Measurements from ENCODE around the gene TJP3. TPM values are rescaled to one million over a fixed set of nuclear protein-coding genes. Genes with fewer than 3 reads are reported as not detected.

TJP3 gene
- polyA plus RNA-seq, 1 donor from 2014 or later: 0.15 TPM

DNA sequence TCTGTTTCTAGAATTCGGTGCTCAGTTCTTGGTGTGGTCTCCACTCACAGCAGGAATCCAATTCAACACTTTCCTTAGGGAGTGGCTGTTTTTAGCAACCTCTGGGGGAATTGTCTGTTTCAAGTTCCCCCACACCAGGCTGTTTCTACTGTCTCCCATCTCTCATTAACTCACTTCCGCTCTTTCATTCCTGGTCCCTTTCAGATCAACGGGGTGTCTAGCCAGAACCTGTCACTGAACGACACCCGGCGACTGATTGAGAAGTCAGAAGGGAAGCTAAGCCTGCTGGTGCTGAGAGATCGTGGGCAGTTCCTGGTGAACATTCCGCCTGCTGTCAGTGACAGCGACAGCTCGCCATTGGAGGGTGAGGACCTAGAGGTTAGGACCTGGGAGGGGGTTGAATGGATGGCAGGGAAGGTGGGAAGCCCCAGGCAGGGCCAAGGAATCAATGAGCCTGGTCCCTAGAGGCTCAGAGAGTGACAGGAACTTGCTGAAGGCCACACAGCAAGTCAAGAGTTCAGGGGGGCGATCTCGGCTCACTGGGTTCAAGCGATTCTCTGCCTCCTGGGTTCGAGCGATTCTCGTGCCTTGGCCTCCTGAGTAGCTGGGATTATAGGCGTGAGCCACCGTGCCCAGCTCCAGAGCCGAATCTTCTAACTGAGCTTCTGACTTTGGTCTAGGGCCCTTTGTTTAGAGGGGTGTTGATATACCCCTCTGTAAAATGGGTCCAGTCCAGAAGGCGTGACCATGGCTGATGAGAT, 25.5 kb downstream of the TJP3 start:
- Histone ChIP-seq H3K9ac (ENCODE audit: low read length) (no peak overlapping the region), H3F3A (ENCODE audit: insufficient read depth, low read length, poor library complexity, severe bottlenecking) (no peaks in the 10 kb centered on the region), H3K4me3 (ENCODE audit: low read length) (no peak overlapping the region), H3K79me2 (replicated peaks; ENCODE audit: insufficient read depth, low read length) (no peaks in the 10 kb centered on the region), H3K9me2 (ENCODE audit: insufficient read depth, low read length) (no peaks in the 10 kb centered on the region), H4K20me1 (ENCODE audit: insufficient read depth) (no peaks in the 10 kb centered on the region), H2AFZ (ENCODE audit: low read depth, low read length) (no peak overlapping the region), H3K27ac (ENCODE audit: low read length) (no peak overlapping the region), H3K4me2 (ENCODE audit: low read length) (no peak overlapping the region), H3K36me3 (ENCODE audit: insufficient read depth, low read length) (no peaks in the 10 kb centered on the region), H3K27me3 (ENCODE audit: insufficient read depth, low read depth, low read length) (no peaks in the 10 kb centered on the region), H3K9me3 (ENCODE audit: low read length) (no peaks in the 10 kb centered on the region)
- TF ChIP-seq EZH2 (IDR thresholded peaks at IDR 0.05; ENCODE audit: borderline replicate concordance, insufficient read depth, low read length, poor library complexity, severe bottlenecking) (no peak), MXI1 (conservative IDR thresholded peaks at IDR 0.05; ENCODE audit: poor library complexity, severe bottlenecking) (no peak), POLR2AphosphoS5 (IDR thresholded peaks at IDR 0.05) (no peak), RAD21 (conservative IDR thresholded peaks at IDR 0.05) (no peak), SMC3 (conservative IDR thresholded peaks at IDR 0.05; ENCODE audit: poor library complexity) (no peak), TAF1 (IDR thresholded peaks at IDR 0.05; ENCODE audit: low read depth) (no peak), EP300 (conservative IDR thresholded peaks at IDR 0.05; ENCODE audit: poor library complexity, severe bottlenecking) (no peak)
- TF ChIP-seq, protein P1, sequence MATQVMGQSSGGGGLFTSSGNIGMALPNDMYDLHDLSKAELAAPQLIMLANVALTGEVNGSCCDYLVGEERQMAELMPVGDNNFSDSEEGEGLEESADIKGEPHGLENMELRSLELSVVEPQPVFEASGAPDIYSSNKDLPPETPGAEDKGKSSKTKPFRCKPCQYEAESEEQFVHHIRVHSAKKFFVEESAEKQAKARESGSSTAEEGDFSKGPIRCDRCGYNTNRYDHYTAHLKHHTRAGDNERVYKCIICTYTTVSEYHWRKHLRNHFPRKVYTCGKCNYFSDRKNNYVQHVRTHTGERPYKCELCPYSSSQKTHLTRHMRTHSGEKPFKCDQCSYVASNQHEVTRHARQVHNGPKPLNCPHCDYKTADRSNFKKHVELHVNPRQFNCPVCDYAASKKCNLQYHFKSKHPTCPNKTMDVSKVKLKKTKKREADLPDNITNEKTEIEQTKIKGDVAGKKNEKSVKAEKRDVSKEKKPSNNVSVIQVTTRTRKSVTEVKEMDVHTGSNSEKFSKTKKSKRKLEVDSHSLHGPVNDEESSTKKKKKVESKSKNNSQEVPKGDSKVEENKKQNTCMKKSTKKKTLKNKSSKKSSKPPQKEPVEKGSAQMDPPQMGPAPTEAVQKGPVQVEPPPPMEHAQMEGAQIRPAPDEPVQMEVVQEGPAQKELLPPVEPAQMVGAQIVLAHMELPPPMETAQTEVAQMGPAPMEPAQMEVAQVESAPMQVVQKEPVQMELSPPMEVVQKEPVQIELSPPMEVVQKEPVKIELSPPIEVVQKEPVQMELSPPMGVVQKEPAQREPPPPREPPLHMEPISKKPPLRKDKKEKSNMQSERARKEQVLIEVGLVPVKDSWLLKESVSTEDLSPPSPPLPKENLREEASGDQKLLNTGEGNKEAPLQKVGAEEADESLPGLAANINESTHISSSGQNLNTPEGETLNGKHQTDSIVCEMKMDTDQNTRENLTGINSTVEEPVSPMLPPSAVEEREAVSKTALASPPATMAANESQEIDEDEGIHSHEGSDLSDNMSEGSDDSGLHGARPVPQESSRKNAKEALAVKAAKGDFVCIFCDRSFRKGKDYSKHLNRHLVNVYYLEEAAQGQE (IDR thresholded peaks at IDR 0.05; ENCODE audit: borderline replicate concordance): no peak
- TF ChIP-seq, protein P2, sequence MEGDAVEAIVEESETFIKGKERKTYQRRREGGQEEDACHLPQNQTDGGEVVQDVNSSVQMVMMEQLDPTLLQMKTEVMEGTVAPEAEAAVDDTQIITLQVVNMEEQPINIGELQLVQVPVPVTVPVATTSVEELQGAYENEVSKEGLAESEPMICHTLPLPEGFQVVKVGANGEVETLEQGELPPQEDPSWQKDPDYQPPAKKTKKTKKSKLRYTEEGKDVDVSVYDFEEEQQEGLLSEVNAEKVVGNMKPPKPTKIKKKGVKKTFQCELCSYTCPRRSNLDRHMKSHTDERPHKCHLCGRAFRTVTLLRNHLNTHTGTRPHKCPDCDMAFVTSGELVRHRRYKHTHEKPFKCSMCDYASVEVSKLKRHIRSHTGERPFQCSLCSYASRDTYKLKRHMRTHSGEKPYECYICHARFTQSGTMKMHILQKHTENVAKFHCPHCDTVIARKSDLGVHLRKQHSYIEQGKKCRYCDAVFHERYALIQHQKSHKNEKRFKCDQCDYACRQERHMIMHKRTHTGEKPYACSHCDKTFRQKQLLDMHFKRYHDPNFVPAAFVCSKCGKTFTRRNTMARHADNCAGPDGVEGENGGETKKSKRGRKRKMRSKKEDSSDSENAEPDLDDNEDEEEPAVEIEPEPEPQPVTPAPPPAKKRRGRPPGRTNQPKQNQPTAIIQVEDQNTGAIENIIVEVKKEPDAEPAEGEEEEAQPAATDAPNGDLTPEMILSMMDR (IDR thresholded peaks at IDR 0.05; ENCODE audit: poor library complexity, severe bottlenecking): no peak

GRCh38 chr19:3734310-3734600, 26.1 kb downstream of the TJP3 start:
- Histone ChIP-seq H3K9ac (ENCODE audit: low read length) (no peak overlapping the region), H3K9me3 (ENCODE audit: low read length) (no peaks in the 10 kb centered on the region), H3K4me3 (ENCODE audit: low read length) (no peak overlapping the region), H3F3A (ENCODE audit: insufficient read depth, low read length, poor library complexity, severe bottlenecking) (no peaks in the 10 kb centered on the region), H3K9me2 (ENCODE audit: insufficient read depth, low read length) (no peaks in the 10 kb centered on the region), H3K79me2 (replicated peaks; ENCODE audit: insufficient read depth, low read length) (no peaks in the 10 kb centered on the region), H3K27ac (ENCODE audit: low read length) (no peak overlapping the region), H3K27me3 (ENCODE audit: insufficient read depth, low read depth, low read length) (no peaks in the 10 kb centered on the region), H2AFZ (ENCODE audit: low read depth, low read length) (no peak overlapping the region), H4K20me1 (ENCODE audit: insufficient read depth) (no peaks in the 10 kb centered on the region), H3K36me3 (ENCODE audit: insufficient read depth, low read length) (no peaks in the 10 kb centered on the region), H3K4me2 (ENCODE audit: low read length) (no peak overlapping the region)
- TF ChIP-seq SMC3 (conservative IDR thresholded peaks at IDR 0.05; ENCODE audit: poor library complexity) (no peak), EP300 (conservative IDR thresholded peaks at IDR 0.05; ENCODE audit: poor library complexity, severe bottlenecking) (no peak), POLR2AphosphoS5 (IDR thresholded peaks at IDR 0.05) (no peak), MXI1 (conservative IDR thresholded peaks at IDR 0.05; ENCODE audit: poor library complexity, severe bottlenecking) (no peak), RAD21 (conservative IDR thresholded peaks at IDR 0.05) (no peak), TAF1 (IDR thresholded peaks at IDR 0.05; ENCODE audit: low read depth) (no peak), EZH2 (IDR thresholded peaks at IDR 0.05; ENCODE audit: borderline replicate concordance, insufficient read depth, low read length, poor library complexity, severe bottlenecking) (no peak)
- TF ChIP-seq, protein P1 (IDR thresholded peaks at IDR 0.05; ENCODE audit: borderline replicate concordance): no peak
- TF ChIP-seq, protein P2 (IDR thresholded peaks at IDR 0.05; ENCODE audit: poor library complexity, severe bottlenecking): no peak

Measured in neural cell (in vitro differentiated cells).